Glutamatergic neuron (in vitro differentiated cells): ENCODE measurements around the gene OR2AE1. TPM values are rescaled to one million over a fixed set of nuclear protein-coding genes. Genes with fewer than 3 reads are reported as not detected.

ENCODE experiments used
- DNase-seq: peaks from one replicate; pipeline ENCODE4 v3.0.0; 2022
- H3K27ac Mint-ChIP-seq: one replicate; pipeline ENCODE4 v1.8.0; 2020; ENCODE audit warnings: mild to moderate bottlenecking, mixed read lengths, inconsistent platforms; ENCODE audit not compliant: unreplicated experiment
- H3K27me3 Mint-ChIP-seq: one replicate; pipeline ENCODE4 v1.8.0; 2020; ENCODE audit warnings: mild to moderate bottlenecking, moderate library complexity, mixed read lengths, inconsistent platforms; ENCODE audit not compliant: unreplicated experiment
- H3K36me3 Mint-ChIP-seq: one replicate; pipeline ENCODE4 v1.8.0; 2020; ENCODE audit warnings: mild to moderate bottlenecking, mixed read lengths, inconsistent platforms; ENCODE audit not compliant: unreplicated experiment
- H3K4me1 Mint-ChIP-seq: one replicate; pipeline ENCODE4 v1.8.0; 2020; ENCODE audit warnings: mild to moderate bottlenecking, low read depth, mixed read lengths, inconsistent platforms; ENCODE audit not compliant: unreplicated experiment
- H3K4me3 Mint-ChIP-seq: one replicate; pipeline ENCODE4 v1.8.0; 2020; ENCODE audit warnings: mild to moderate bottlenecking, mixed read lengths, inconsistent platforms; ENCODE audit not compliant: unreplicated experiment
- H3K9me3 Mint-ChIP-seq: one replicate; pipeline ENCODE4 v1.8.0; 2020; ENCODE audit warnings: mild to moderate bottlenecking, moderate library complexity, mixed read lengths, inconsistent platforms; ENCODE audit not compliant: unreplicated experiment
- CTCF ChIP-seq: fragments of 200-600 bp; sonication (generic); IDR thresholded peaks from one replicate; pipeline ENCODE4 v1.5.0; 2021; ENCODE audit not compliant: partially characterized antibody, unreplicated experiment
- total RNA-seq: library from RNA; stranded (reverse); fragmentation: NEBNext Ultra II Directional; extraction: Animal tissue kit (Norgen Biotek cat#: 25700); gene quantifications from one replicate; pipeline ENCODE4 v1.2.1, GENCODE V29; 2021; ENCODE audit not compliant: unreplicated experiment

The OR2AE1 gene
- total RNA-seq, 1 donor from 2014 or later = 0.39 TPM

GRCh38 chr7:99918959-99919813, 42.4 kb upstream of the OR2AE1 start, which contains the start of gene TRIM4:
Gene TRIM4, minus strand, starts transcription at chr7:99919530. Its CDS starts 129 bp downstream, at chr7:99919401.
- H3K4me3 Mint-ChIP-seq = peak within 1 kb of the TSS; percentile 90
- no peaks in the 10 kb centered on the region for H3K36me3 Mint-ChIP-seq
- no peak for TF ChIP-seq CTCF
- peaks cover 6% of the 10 kb centered on the region for H3K27me3 Mint-ChIP-seq
- peak; percentile 83 for DNase-seq
- peaks cover 5% of the 10 kb centered on the region for H3K4me1 Mint-ChIP-seq
- H3K27ac Mint-ChIP-seq = peak within 1 kb of the TSS; percentile 68
- H3K9me3 Mint-ChIP-seq = no peaks in the 10 kb centered on the region

DNA sequence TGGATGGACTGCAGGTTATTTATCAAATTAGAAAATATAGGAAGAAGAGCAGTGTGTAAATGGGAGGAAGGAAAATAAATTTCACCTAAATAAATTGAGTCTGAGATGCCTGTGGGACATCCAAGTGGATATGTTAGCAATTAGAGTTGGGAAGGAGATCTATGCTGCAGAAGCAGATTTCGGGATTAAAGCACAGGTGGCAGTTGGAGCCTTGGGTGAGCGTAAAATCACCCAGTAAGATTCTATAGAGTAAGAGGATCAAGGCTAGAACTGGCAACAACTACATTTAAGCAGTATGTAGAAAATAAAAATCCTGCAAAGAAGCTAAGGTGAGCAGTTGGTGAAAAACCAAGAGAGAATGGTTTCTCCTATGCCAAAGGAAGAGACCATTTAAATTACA, 34.1 kb upstream of the OR2AE1 start:
- Mint-ChIP-seq H3K27me3 (no peaks in the 10 kb centered on the region), H3K27ac (no peak overlapping the region), H3K36me3 (no peaks in the 10 kb centered on the region), H3K4me1 (no peaks in the 10 kb centered on the region), H3K9me3 (no peaks in the 10 kb centered on the region), H3K4me3 (no peak overlapping the region)
- no peak for TF ChIP-seq CTCF
- no peak for DNase-seq

GRCh38 chr7:99901581-99901980, 24.7 kb upstream of the OR2AE1 start:
- H3K36me3 Mint-ChIP-seq = peaks cover 14% of the 10 kb centered on the region
- DNase-seq = no peak
- no peak overlapping the region for H3K4me3 Mint-ChIP-seq
- no peaks in the 10 kb centered on the region for H3K27me3 Mint-ChIP-seq
- H3K27ac Mint-ChIP-seq = no peak overlapping the region
- no peaks in the 10 kb centered on the region for H3K9me3 Mint-ChIP-seq
- TF ChIP-seq CTCF = no peak
- H3K4me1 Mint-ChIP-seq = no peaks in the 10 kb centered on the region

- no peak overlapping the region for H3K4me3 Mint-ChIP-seq
- H3K36me3 Mint-ChIP-seq = peaks cover 14% of the 10 kb centered on the region
- no peak for TF ChIP-seq CTCF
- no peak for DNase-seq
- H3K9me3 Mint-ChIP-seq = no peaks in the 10 kb centered on the region
- H3K27ac Mint-ChIP-seq = no peak overlapping the region
- no peaks in the 10 kb centered on the region for H3K4me1 Mint-ChIP-seq
- H3K27me3 Mint-ChIP-seq = no peaks in the 10 kb centered on the region
Observed at GRCh38 chr7:99899830-99900519, 23.1 kb upstream of the OR2AE1 start.

DNA sequence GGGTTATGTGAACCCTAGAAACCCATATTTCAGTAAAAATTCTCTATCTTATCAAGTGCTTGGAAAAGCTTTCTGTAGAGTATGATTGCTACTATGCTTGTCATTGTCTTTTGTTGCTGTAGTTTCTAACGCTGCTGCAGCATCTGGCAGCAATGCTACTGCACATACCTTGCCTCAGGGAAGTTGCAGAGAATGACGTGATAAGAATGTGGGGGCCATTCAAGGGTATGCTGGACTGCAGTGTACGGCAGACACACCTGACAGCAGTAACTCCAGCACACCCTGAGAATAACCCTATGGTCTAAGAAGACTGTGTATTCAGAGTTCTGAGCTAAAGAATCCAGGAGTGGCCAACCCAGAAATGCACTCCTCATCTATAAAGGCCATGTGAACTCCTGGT, 22.0 kb upstream of the OR2AE1 start:
- Mint-ChIP-seq H3K36me3 (peaks cover 13% of the 10 kb centered on the region), H3K9me3 (no peaks in the 10 kb centered on the region), H3K27ac (no peak overlapping the region), H3K27me3 (no peaks in the 10 kb centered on the region), H3K4me3 (no peak overlapping the region), H3K4me1 (no peaks in the 10 kb centered on the region)
- TF ChIP-seq CTCF = no peak
- DNase-seq = no peak
